ENCODE measurements around the gene DTNA.

The DTNA gene

GRCh38 chr18:34844072-34844471 lies 134.0 kb downstream of the DTNA start:
- H3K27ac ChIP-seq (ENCODE audit: low read depth, low read length): no peak overlapping the region
- H3K4me3 ChIP-seq (ENCODE audit: low read length): no peak overlapping the region
- H3K4me2 ChIP-seq (ENCODE audit: low read length): no peak overlapping the region
- H3K79me2 ChIP-seq (ENCODE audit: control insufficient read depth, low read length): no peaks in the 10 kb centered on the region
- H3K9me3 ChIP-seq (ENCODE audit: control insufficient read depth, insufficient read depth, low read length): peaks cover 3% of the 10 kb centered on the region
- H3F3A ChIP-seq (ENCODE audit: control insufficient read depth, insufficient read depth): no peaks in the 10 kb centered on the region
- no peaks in the 10 kb centered on the region for H3K36me3 ChIP-seq (ENCODE audit: control insufficient read depth, low read length)
- H3K9me2 ChIP-seq (replicated peaks; ENCODE audit: control insufficient read depth, low read length): no peaks in the 10 kb centered on the region
- TF ChIP-seq EZH2phosphoT487 (IDR thresholded peaks at IDR 0.05; ENCODE audit: borderline replicate concordance, low read length) (no peak), CTCF (IDR thresholded peaks at IDR 0.05; ENCODE audit: low read depth, low read length, poor library complexity, severe bottlenecking) (no peak)
- H4K20me1 ChIP-seq (ENCODE audit: control insufficient read depth, insufficient read depth, low read depth, low read length): no peaks in the 10 kb centered on the region
- H3K27me3 ChIP-seq (ENCODE audit: control insufficient read depth, low read length): peaks cover 13% of the 10 kb centered on the region; the same call in 1 of the 2 replicates
- no peaks in the 10 kb centered on the region for H3K4me1 ChIP-seq (ENCODE audit: control insufficient read depth, low read length)

GRCh38 chr18:34844732-34845459 lies 134.8 kb downstream of the DTNA start:
- TF ChIP-seq EZH2phosphoT487 (IDR thresholded peaks at IDR 0.05; ENCODE audit: borderline replicate concordance, low read length) (no peak), CTCF (IDR thresholded peaks at IDR 0.05; ENCODE audit: low read depth, low read length, poor library complexity, severe bottlenecking) (no peak)
- Histone ChIP-seq H4K20me1 (ENCODE audit: control insufficient read depth, insufficient read depth, low read depth, low read length) (no peaks in the 10 kb centered on the region), H3K36me3 (ENCODE audit: control insufficient read depth, low read length) (no peaks in the 10 kb centered on the region)

GRCh38 chr18:34847408-34847807 lies 137.3 kb downstream of the DTNA start:
- H3K4me1 ChIP-seq (ENCODE audit: control insufficient read depth, low read length): no peaks in the 10 kb centered on the region
- H3K4me3 ChIP-seq (ENCODE audit: low read length): no peak overlapping the region
- peaks cover 9% of the 10 kb centered on the region; the same call in 1 of the 2 replicates for H3K27me3 ChIP-seq (ENCODE audit: control insufficient read depth, low read length)
- peaks cover 3% of the 10 kb centered on the region for H3K9me3 ChIP-seq (ENCODE audit: control insufficient read depth, insufficient read depth, low read length)
- H3K79me2 ChIP-seq (ENCODE audit: control insufficient read depth, low read length): no peaks in the 10 kb centered on the region
- H3K9me2 ChIP-seq (replicated peaks; ENCODE audit: control insufficient read depth, low read length): no peaks in the 10 kb centered on the region
- TF ChIP-seq CTCF (IDR thresholded peaks at IDR 0.05; ENCODE audit: low read depth, low read length, poor library complexity, severe bottlenecking) (no peak), EZH2phosphoT487 (IDR thresholded peaks at IDR 0.05; ENCODE audit: borderline replicate concordance, low read length) (no peak)
- no peak overlapping the region for H3K4me2 ChIP-seq (ENCODE audit: low read length)
- H3K36me3 ChIP-seq (ENCODE audit: control insufficient read depth, low read length): no peaks in the 10 kb centered on the region
- no peaks in the 10 kb centered on the region for H3F3A ChIP-seq (ENCODE audit: control insufficient read depth, insufficient read depth)
- H3K27ac ChIP-seq (ENCODE audit: low read depth, low read length): no peak overlapping the region
- H4K20me1 ChIP-seq (ENCODE audit: control insufficient read depth, insufficient read depth, low read depth, low read length): no peaks in the 10 kb centered on the region

More at GRCh38 chr18:34844732-34845459, 134.8 kb downstream of the DTNA start:
- H3F3A ChIP-seq (ENCODE audit: control insufficient read depth, insufficient read depth): no peaks in the 10 kb centered on the region
- H3K4me2 ChIP-seq (ENCODE audit: low read length): no peak overlapping the region
- H3K9me3 ChIP-seq (ENCODE audit: control insufficient read depth, insufficient read depth, low read length): peaks cover 3% of the 10 kb centered on the region
- H3K79me2 ChIP-seq (ENCODE audit: control insufficient read depth, low read length): no peaks in the 10 kb centered on the region
- H3K4me1 ChIP-seq (ENCODE audit: control insufficient read depth, low read length): no peaks in the 10 kb centered on the region
- no peaks in the 10 kb centered on the region for H3K9me2 ChIP-seq (replicated peaks; ENCODE audit: control insufficient read depth, low read length)
- no peak overlapping the region for H3K4me3 ChIP-seq (ENCODE audit: low read length)
- H3K27ac ChIP-seq (ENCODE audit: low read depth, low read length): no peak overlapping the region
- H3K27me3 ChIP-seq (ENCODE audit: control insufficient read depth, low read length): peaks cover 13% of the 10 kb centered on the region; the same call in 1 of the 2 replicates

Measured in DOHH2 (cell line).